K562 (cell line): ENCODE results near the gene SYNGR3. TPM values are rescaled to one million over a fixed set of nuclear protein-coding genes. Genes with fewer than 3 reads are reported as not detected.

Experiments
- ATAC-seq: fragments of 200-7000 bp; cut with Tn5 transposase; 3 replicates; pipeline ENCODE4 v1.9.1; 2020; ENCODE audit warnings: moderate library complexity
- BruUV-seq: library from RNA; stranded (reverse); fragments of 400-500 nt; replicated peaks from 2 replicates; lab custom pipeline; 2021; lab: Mats Ljungman, UMichigan
- CTCF ChIA-PET: fragments of 300-600 bp; formaldehyde crosslinking; extraction: SDS; loops from one replicate; lab custom pipeline; 2021; ENCODE audit warnings: low intra/inter-chr PET ratio; lab: Yijun Ruan, JAX
- POLR2A ChIA-PET: fragments of 300-600, 350-650 bp; sonication (Branson Sonifier 250); formaldehyde crosslinking; extraction: SDS; loops from one replicate; lab custom pipeline; 2021; ENCODE audit warnings: antibody characterized with exemption, inconsistent platforms; lab: Yijun Ruan, JAX
- DNase-seq, 4 experiments: peaks; one replicate each; pipeline versions ENCODE4 v3.0.0 to v3.0.0-alpha.2; 2011 to 2018; ENCODE audit warnings: low spot score in 3 of 4, mixed read lengths in 3 of 4; ENCODE audit errors: extremely low read depth in 1 of 4
- FAIRE-seq: peaks from 2 replicates; lab custom pipeline; 2011; peaks lifted over from hg19 to GRCh38; lab: Jason Lieb, UNC
- H2AFZ ChIP-seq: 2 replicates; pipeline ENCODE4 v1.6.0; 2011; ENCODE audit warnings: low read depth, low read length, control low read depth, inconsistent platforms
- H3K27ac ChIP-seq: fragments of 200-600 bp; 3 replicates; pipeline ENCODE4 v1.8.0; 2011; ENCODE audit warnings: low read depth, mild to moderate bottlenecking, control low read depth, inconsistent platforms, low read length, moderate library complexity, mixed read lengths; ENCODE audit errors: extremely low read depth
- H3K27me3 ChIP-seq, 2 experiments: fragments of 300-600 bp in 1 of 2; 2 replicates in 1 of 2; 3 replicates in 1 of 2; pipeline versions ENCODE4 v1.6.0 to v1.8.0; 2011; ENCODE audit warnings: inconsistent platforms in 2 of 2, low read length in 2 of 2, mild to moderate bottlenecking in 1 of 2, mixed read lengths in 1 of 2, moderate library complexity in 1 of 2; ENCODE audit not compliant: control insufficient read depth in 2 of 2, insufficient read depth in 2 of 2
- H3K36me3 ChIP-seq: fragments of 300-600 bp; 3 replicates; pipeline ENCODE4 v1.8.0; 2011; ENCODE audit warnings: mild to moderate bottlenecking, low read length, inconsistent platforms; ENCODE audit not compliant: control insufficient read depth, insufficient read depth
- H3K4me1 ChIP-seq, 2 experiments: fragments of 200-600 bp in 1 of 2; replicated peaks in 1 of 2; 2 replicates in 1 of 2; 3 replicates in 1 of 2; pipeline versions ENCODE4 v1.5.1 to v1.8.0; 2011; ENCODE audit warnings: inconsistent platforms in 2 of 2, low read length in 2 of 2, mild to moderate bottlenecking in 1 of 2, mixed read lengths in 1 of 2, moderate library complexity in 1 of 2; ENCODE audit not compliant: control insufficient read depth in 2 of 2, insufficient read depth in 2 of 2
- H3K4me2 ChIP-seq: 2 replicates; pipeline ENCODE4 v1.6.1; 2011; ENCODE audit warnings: low read length, control low read depth, inconsistent platforms, mixed read lengths; ENCODE audit not compliant: insufficient read depth
- H3K4me3 ChIP-seq: fragments of 200-600 bp; sonication (generic), shearing (Covaris generic); 2 replicates; pipeline ENCODE4 v1.5.1; 2016; ENCODE audit warnings: control low read depth, inconsistent platforms
- H3K79me2 ChIP-seq: fragments of 200-600 bp; 3 replicates; pipeline ENCODE4 v1.8.0; 2011; ENCODE audit warnings: low read length, inconsistent platforms; ENCODE audit not compliant: control insufficient read depth, insufficient read depth
- H3K9ac ChIP-seq, 2 experiments: 2 replicates each; pipeline versions ENCODE4 v1.6.0 to v1.6.1; 2011; ENCODE audit warnings: low read depth in 2 of 2, low read length in 2 of 2, control low read depth in 1 of 2, inconsistent platforms in 1 of 2, mild to moderate bottlenecking in 1 of 2, mixed read lengths in 1 of 2; ENCODE audit not compliant: insufficient read depth in 1 of 2
- H3K9me1 ChIP-seq: one replicate; pipeline ENCODE4 v1.6.0; 2011; ENCODE audit warnings: inconsistent platforms, mild to moderate bottlenecking, low read length, moderate library complexity; ENCODE audit not compliant: control insufficient read depth, insufficient read depth
- H3K9me3 ChIP-seq: replicated peaks from 2 replicates; pipeline ENCODE4 v1.5.1; 2011; ENCODE audit warnings: low read depth, low read length, inconsistent platforms; ENCODE audit not compliant: control insufficient read depth, insufficient read depth
- H4K20me1 ChIP-seq: replicated peaks from 2 replicates; pipeline ENCODE4 v1.6.1; 2011; ENCODE audit warnings: low read length, inconsistent platforms, mixed read lengths; ENCODE audit not compliant: control insufficient read depth, insufficient read depth
- ADNP ChIP-seq: fragments of 200-800 bp; sonication (Bioruptor generic); IDR thresholded peaks from 2 replicates; pipeline ENCODE4 v1.6.1; 2016; ENCODE audit warnings: missing genetic modification characterization, missing compliant biosample characterization
- GATA2 ChIP-seq: sonication (generic); formaldehyde crosslinking; IDR thresholded peaks from 2 replicates; pipeline ENCODE4 v1.4.0; 2020; ENCODE audit warnings: mild to moderate bottlenecking, missing genetic modification reagents
- HNRNPL ChIP-seq: fragments of 200-400 bp; formaldehyde crosslinking; IDR thresholded peaks from 2 replicates; pipeline ENCODE4 v1.6.1; 2017; ENCODE audit warnings: low read depth, mild to moderate bottlenecking, low read length
- MAZ ChIP-seq, 2 experiments: fragments of 450-650 bp in 1 of 2; sonication (generic) in 1 of 2; formaldehyde crosslinking; IDR thresholded peaks in 1 of 2; conservative IDR thresholded peaks in 1 of 2; 2 replicates each; pipeline versions ENCODE4 v1.4.0 to v1.5.0; 2020; ENCODE audit warnings: mild to moderate bottlenecking in 1 of 2, missing genetic modification reagents in 1 of 2
- NRF1 ChIP-seq, 2 experiments: fragments of 450-650 bp; IDR thresholded peaks in 1 of 2; conservative IDR thresholded peaks in 1 of 2; 2 replicates each; pipeline ENCODE4 v1.6.1; 2014; ENCODE audit warnings: mild to moderate bottlenecking in 2 of 2
- SIN3A ChIP-seq, 2 experiments: fragments of 150-350 bp in 1 of 2; IDR thresholded peaks; 2 replicates each; pipeline ENCODE4 v1.6.1; 2011 to 2016; ENCODE audit warnings: borderline replicate concordance in 2 of 2, low read depth in 2 of 2, low read length in 2 of 2, mild to moderate bottlenecking in 2 of 2, moderate library complexity in 2 of 2; ENCODE audit not compliant: control insufficient read depth in 1 of 2
- WGBS: fragments of 100-300 bp; shearing (Covaris generic); methylation state at CpG from one replicate; pipeline ENCODE4 v1.1.6; 2016; ENCODE audit warnings: low coverage, mixed read lengths; ENCODE audit not compliant: insufficient coverage; ENCODE audit errors: missing lambda C conversion rate; 5-methylcytosine and 5-hydroxymethylcytosine counted together
- in situ Hi-C: fragments of 300-500 bp; cut with MboI; formaldehyde crosslinking; loops from 4 replicates; pipeline ENCODE4 v1.15.0; 2018; ENCODE audit warnings: inconsistent platforms, mixed read lengths
- intact Hi-C: fragments of 100-400 bp; cut with micrococcal nuclease; formaldehyde crosslinking; loops from 2 replicates; pipeline ENCODE4 v1.14.2; 2022
- polyA plus RNA-seq, 8 experiments: library from polyadenylated mRNA; depleted of rRNA in 4 of 8; stranded (reverse) in 5 of 8; unstranded in 3 of 8; fragments of >200 nt; fragmentation: Nextera tagmentation in 2 of 8; fragmentation: Illumina TruSeq in 1 of 8; extraction: Ambion mirVana in 2 of 8; extraction: Trizol in 1 of 8; gene quantifications; 2 replicates each; pipeline versions ENCODE4 v1.2.1 to v1.2.3, GENCODE V29; 2011 to 2014; ENCODE audit warnings: inconsistent platforms in 1 of 8, missing spikeins in 1 of 8
- total RNA-seq, 7 experiments: library from RNA; depleted of rRNA in 6 of 7; stranded (reverse); fragments of >200 nt in 6 of 7; fragmentation: Illumina TruSeq in 2 of 7; extraction: Trizol in 2 of 7; gene quantifications; 2 replicates each; pipeline versions ENCODE4 v1.2.1 to v1.2.3, GENCODE V29; 2011 to 2021; ENCODE audit warnings: low replicate concordance in 1 of 7
- TF ChIP-seq, protein P1 (sequence below): sonication (generic); IDR thresholded peaks from 2 replicates; pipeline ENCODE4 v1.6.1; 2016
- TF ChIP-seq, protein P2 (sequence below): sonication (generic); formaldehyde crosslinking; IDR thresholded peaks from 2 replicates; pipeline ENCODE4 v1.8.0; 2022; ENCODE audit warnings: missing genetic modification reagents, mild to moderate bottlenecking, borderline replicate concordance
- TF ChIP-seq, protein P3 (sequence below): sonication (generic); formaldehyde crosslinking; IDR thresholded peaks from 2 replicates; pipeline ENCODE4 v1.8.1; 2023; ENCODE audit warnings: mild to moderate bottlenecking, missing genetic modification reagents
- TF ChIP-seq, protein P4 (sequence below): fragments of 450-650 bp; formaldehyde crosslinking; IDR thresholded peaks from 2 replicates; pipeline ENCODE4 v1.4.0; 2020; ENCODE audit warnings: mild to moderate bottlenecking, moderate library complexity
- TF ChIP-seq, protein P5 (sequence below), 3 experiments: IDR thresholded peaks in 2 of 3; conservative IDR thresholded peaks in 1 of 3; 2 replicates each; pipeline ENCODE4 v1.5.1; 2011 to 2012; ENCODE audit warnings: low read length in 3 of 3, mild to moderate bottlenecking in 3 of 3, control low read depth in 2 of 3, improper control_type of control experiment in 1 of 3, inconsistent platforms in 1 of 3, low read depth in 1 of 3, mixed read lengths in 1 of 3, moderate library complexity in 1 of 3; ENCODE audit not compliant: insufficient read depth in 2 of 3

SYNGR3 gene
- total and polyA plus RNA-seq, 9 of the 15 experiments (the other 6 are each of a cell fraction or from before 2014, with no cell fraction given), result 3.7 to 69.2 (median 36.3) TPM

DNA sequence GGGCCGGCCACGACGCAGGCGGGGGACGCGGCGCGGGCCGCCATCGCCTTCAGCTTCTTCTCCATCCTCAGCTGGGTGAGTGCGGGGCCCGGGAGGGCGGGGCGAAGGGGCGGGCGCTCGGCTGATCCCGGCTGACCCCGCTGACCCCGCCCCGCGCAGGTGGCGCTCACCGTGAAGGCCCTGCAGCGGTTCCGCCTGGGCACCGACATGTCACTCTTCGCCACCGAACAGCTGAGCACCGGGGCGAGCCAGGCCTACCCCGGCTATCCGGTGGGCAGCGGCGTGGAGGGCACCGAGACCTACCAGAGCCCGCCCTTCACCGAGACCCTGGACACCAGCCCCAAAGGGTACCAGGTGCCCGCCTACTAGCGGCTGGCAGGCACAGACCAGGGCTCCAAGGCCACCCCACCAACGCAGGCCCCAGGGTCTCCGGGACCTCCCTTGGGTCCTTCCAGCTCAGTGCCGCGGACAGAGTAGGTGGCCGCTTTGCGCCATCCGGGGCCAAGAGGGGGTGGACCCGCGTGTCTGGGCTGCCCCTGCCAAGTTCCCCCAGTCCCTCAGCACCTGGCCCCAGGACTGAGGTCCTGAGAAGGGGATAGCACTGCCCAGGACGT is 3.0 kb downstream of the SYNGR3 start:
- ATAC-seq (peak; percentile 43), FAIRE-seq (no peak), DNase-seq (peak; percentile 62 to 83 (median 75))
- peaks cover 29 to 55% of the 10 kb centered on the region in 2 experiments for H3K4me1 ChIP-seq
- peak overlapping the region; percentile 64 for H3K4me3 ChIP-seq
- H3K36me3 ChIP-seq, result peaks cover 28% of the 10 kb centered on the region; the same call in 2 of the 3 replicates
- in situ Hi-C loops, result no loop called here
- no peaks in the 10 kb centered on the region for H3K9me3 ChIP-seq
- peak overlapping the region; percentile 94 for H3K27ac ChIP-seq
- ChIA-PET POLR2A (interaction anchor here (0.6 to 5.5 kb wide), 6 partner anchors 12 to 435 kb away, joined by 3 to 50 read pairs (median 3); partner anchors contain the start of genes RNF151 and RPS2), CTCF (no interaction called here)
- peak overlapping the region; percentile 87 for H2AFZ ChIP-seq
- no peaks in the 10 kb centered on the region; the same call in 1 of the 2 replicates for H4K20me1 ChIP-seq
- H3K9ac ChIP-seq, result peak overlapping the region; percentile 80 to 96
- peaks cover 31% of the 10 kb centered on the region for H3K79me2 ChIP-seq
- intact Hi-C loops, result loop anchor here (2.0 kb wide), 1 partner anchor 16 kb away; the partner anchor contains the start of gene ZNF598
- BruUV-seq, result no TSS peak
- no peaks in the 10 kb centered on the region for H3K27me3 ChIP-seq
- H3K4me2 ChIP-seq, result peak overlapping the region; percentile 87
- WGBS, result 2% methylated on average over 40 of the region's 50 CpGs
- no peaks in the 10 kb centered on the region for H3K9me1 ChIP-seq
- TF ChIP-seq, protein P1, sequence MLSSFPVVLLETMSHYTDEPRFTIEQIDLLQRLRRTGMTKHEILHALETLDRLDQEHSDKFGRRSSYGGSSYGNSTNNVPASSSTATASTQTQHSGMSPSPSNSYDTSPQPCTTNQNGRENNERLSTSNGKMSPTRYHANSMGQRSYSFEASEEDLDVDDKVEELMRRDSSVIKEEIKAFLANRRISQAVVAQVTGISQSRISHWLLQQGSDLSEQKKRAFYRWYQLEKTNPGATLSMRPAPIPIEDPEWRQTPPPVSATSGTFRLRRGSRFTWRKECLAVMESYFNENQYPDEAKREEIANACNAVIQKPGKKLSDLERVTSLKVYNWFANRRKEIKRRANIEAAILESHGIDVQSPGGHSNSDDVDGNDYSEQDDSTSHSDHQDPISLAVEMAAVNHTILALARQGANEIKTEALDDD, result no peak
- 0 out of 2 replicates have a peak, but pooled peaks have one; percentile 29 for TF ChIP-seq HNRNPL
- peak; percentile 74 to 76 for TF ChIP-seq NRF1 (conservative IDR thresholded peaks at IDR 0.05 in 1 of 2, IDR thresholded peaks at IDR 0.05 in 1 of 2)
- TF ChIP-seq GATA2 (CRISPR knock-in tag), result no peak
- TF ChIP-seq MAZ (CRISPR knock-in tag; conservative IDR thresholded peaks at IDR 0.05 in 1 of 2, IDR thresholded peaks at IDR 0.05 in 1 of 2), result 0 out of 4 replicates have a peak, but pooled peaks of 1 of the 2 experiments have one; percentile 3
- TF ChIP-seq, protein P2, sequence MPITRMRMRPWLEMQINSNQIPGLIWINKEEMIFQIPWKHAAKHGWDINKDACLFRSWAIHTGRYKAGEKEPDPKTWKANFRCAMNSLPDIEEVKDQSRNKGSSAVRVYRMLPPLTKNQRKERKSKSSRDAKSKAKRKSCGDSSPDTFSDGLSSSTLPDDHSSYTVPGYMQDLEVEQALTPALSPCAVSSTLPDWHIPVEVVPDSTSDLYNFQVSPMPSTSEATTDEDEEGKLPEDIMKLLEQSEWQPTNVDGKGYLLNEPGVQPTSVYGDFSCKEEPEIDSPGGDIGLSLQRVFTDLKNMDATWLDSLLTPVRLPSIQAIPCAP (CRISPR knock-in tag), result no peak
- TF ChIP-seq ADNP (tag), result no peak
- TF ChIP-seq, protein P3, sequence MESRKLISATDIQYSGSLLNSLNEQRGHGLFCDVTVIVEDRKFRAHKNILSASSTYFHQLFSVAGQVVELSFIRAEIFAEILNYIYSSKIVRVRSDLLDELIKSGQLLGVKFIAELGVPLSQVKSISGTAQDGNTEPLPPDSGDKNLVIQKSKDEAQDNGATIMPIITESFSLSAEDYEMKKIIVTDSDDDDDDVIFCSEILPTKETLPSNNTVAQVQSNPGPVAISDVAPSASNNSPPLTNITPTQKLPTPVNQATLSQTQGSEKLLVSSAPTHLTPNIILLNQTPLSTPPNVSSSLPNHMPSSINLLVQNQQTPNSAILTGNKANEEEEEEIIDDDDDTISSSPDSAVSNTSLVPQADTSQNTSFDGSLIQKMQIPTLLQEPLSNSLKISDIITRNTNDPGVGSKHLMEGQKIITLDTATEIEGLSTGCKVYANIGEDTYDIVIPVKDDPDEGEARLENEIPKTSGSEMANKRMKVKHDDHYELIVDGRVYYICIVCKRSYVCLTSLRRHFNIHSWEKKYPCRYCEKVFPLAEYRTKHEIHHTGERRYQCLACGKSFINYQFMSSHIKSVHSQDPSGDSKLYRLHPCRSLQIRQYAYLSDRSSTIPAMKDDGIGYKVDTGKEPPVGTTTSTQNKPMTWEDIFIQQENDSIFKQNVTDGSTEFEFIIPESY (CRISPR knock-in tag), result 0 out of 2 replicates have a peak, but pooled peaks have one; percentile 11
- TF ChIP-seq, protein P4, sequence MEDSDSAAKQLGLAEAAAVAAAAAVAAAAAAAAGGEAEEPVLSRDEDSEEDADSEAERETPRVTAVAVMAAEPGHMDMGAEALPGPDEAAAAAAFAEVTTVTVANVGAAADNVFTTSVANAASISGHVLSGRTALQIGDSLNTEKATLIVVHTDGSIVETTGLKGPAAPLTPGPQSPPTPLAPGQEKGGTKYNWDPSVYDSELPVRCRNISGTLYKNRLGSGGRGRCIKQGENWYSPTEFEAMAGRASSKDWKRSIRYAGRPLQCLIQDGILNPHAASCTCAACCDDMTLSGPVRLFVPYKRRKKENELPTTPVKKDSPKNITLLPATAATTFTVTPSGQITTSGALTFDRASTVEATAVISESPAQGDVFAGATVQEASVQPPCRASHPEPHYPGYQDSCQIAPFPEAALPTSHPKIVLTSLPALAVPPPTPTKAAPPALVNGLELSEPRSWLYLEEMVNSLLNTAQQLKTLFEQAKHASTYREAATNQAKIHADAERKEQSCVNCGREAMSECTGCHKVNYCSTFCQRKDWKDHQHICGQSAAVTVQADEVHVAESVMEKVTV (CRISPR knock-in tag), result no peak
- TF ChIP-seq, protein P5, sequence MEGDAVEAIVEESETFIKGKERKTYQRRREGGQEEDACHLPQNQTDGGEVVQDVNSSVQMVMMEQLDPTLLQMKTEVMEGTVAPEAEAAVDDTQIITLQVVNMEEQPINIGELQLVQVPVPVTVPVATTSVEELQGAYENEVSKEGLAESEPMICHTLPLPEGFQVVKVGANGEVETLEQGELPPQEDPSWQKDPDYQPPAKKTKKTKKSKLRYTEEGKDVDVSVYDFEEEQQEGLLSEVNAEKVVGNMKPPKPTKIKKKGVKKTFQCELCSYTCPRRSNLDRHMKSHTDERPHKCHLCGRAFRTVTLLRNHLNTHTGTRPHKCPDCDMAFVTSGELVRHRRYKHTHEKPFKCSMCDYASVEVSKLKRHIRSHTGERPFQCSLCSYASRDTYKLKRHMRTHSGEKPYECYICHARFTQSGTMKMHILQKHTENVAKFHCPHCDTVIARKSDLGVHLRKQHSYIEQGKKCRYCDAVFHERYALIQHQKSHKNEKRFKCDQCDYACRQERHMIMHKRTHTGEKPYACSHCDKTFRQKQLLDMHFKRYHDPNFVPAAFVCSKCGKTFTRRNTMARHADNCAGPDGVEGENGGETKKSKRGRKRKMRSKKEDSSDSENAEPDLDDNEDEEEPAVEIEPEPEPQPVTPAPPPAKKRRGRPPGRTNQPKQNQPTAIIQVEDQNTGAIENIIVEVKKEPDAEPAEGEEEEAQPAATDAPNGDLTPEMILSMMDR (IDR thresholded peaks at IDR 0.05 in 2 of 3, conservative IDR thresholded peaks at IDR 0.05 in 1 of 3; ENCODE audit: insufficient read depth in 2 of 3, low read depth in 1 of 3, low read length in 3 of 3), result no peak
- peak in 1 of 2 experiments; percentile 54; a peak in 2 of 4 replicates for TF ChIP-seq SIN3A (IDR thresholded peaks at IDR 0.05; ENCODE audit: borderline replicate concordance in 2 of 2, control insufficient read depth in 1 of 2, low read depth in 2 of 2, low read length in 2 of 2)
